Neural progenitor cell (in vitro differentiated cells): ENCODE measurements around the gene CMYA5. TPM values are rescaled to one million over a fixed set of nuclear protein-coding genes. Genes with fewer than 3 reads are reported as not detected.
A peak's percentile ranks its signal among the peaks of the same experiment; 100 is the strongest.

Source experiments
- DNase-seq: peaks from one replicate; pipeline ENCODE4 v3.0.0-alpha.2; 2016; ENCODE audit warnings: low spot score
- H2AFZ ChIP-seq: fragments of 200-600 bp; sonication (generic); replicated peaks from 2 replicates; pipeline ENCODE4 v1.6.1; 2016; ENCODE audit warnings: antibody characterized with exemption
- H3F3A ChIP-seq: fragments of 200-600 bp; sonication (generic); 2 replicates; pipeline ENCODE4 v1.6.1; 2016; ENCODE audit warnings: antibody characterized with exemption, low read depth
- H3K27ac ChIP-seq: fragments of 200-600 bp; sonication (generic); 2 replicates; pipeline ENCODE4 v1.5.1; 2016; ENCODE audit warnings: mild to moderate bottlenecking
- H3K27me3 ChIP-seq: fragments of 200-600 bp; sonication (generic); 2 replicates; pipeline ENCODE4 v1.6.1; 2016; ENCODE audit warnings: mild to moderate bottlenecking, moderate library complexity
- H3K36me3 ChIP-seq: fragments of 200-600 bp; sonication (generic); 2 replicates; pipeline ENCODE4 v1.5.1; 2016
- H3K4me1 ChIP-seq: fragments of 200-600 bp; sonication (generic); 2 replicates; pipeline ENCODE4 v1.6.1; 2016; ENCODE audit warnings: mixed run types
- H3K4me2 ChIP-seq: fragments of 200-600 bp; sonication (generic); 2 replicates; pipeline ENCODE4 v1.6.1; 2016
- H3K4me3 ChIP-seq: fragments of 200-600 bp; sonication (generic); 2 replicates; pipeline ENCODE4 v1.5.1; 2016
- H3K79me2 ChIP-seq: fragments of 200-600 bp; sonication (generic); 2 replicates; pipeline ENCODE4 v1.6.1; 2016; ENCODE audit warnings: low read depth
- H3K9ac ChIP-seq: fragments of 200-600 bp; sonication (generic); 2 replicates; pipeline ENCODE4 v1.6.1; 2016
- H3K9me3 ChIP-seq: fragments of 200-600 bp; sonication (generic); 2 replicates; pipeline ENCODE4 v1.5.1; 2016; ENCODE audit warnings: low read depth
- H4K20me1 ChIP-seq: fragments of 200-600 bp; sonication (generic); 2 replicates; pipeline ENCODE4 v1.6.1; 2016; ENCODE audit warnings: low read depth
- H3K27ac Mint-ChIP-seq: 3 replicates; pipeline ENCODE4 v1.8.0; 2021; ENCODE audit warnings: mixed read lengths
- H3K27me3 Mint-ChIP-seq: 2 replicates; pipeline ENCODE4 v1.8.0; 2022; ENCODE audit warnings: low read depth, mild to moderate bottlenecking, inconsistent platforms, moderate library complexity, mixed read lengths; ENCODE audit not compliant: insufficient read depth
- H3K36me3 Mint-ChIP-seq: 3 replicates; pipeline ENCODE4 v1.8.0; 2021; ENCODE audit warnings: mixed read lengths
- H3K4me1 Mint-ChIP-seq: 3 replicates; pipeline ENCODE4 v1.8.0; 2021; ENCODE audit warnings: mixed read lengths
- H3K4me3 Mint-ChIP-seq: 3 replicates; pipeline ENCODE4 v1.8.0; 2021; ENCODE audit warnings: mild to moderate bottlenecking, moderate library complexity, mixed read lengths
- H3K9me3 Mint-ChIP-seq: 3 replicates; pipeline ENCODE4 v1.8.0; 2020; ENCODE audit warnings: mixed read lengths
- CTCF ChIP-seq: fragments of 200-600 bp; sonication (generic); IDR thresholded peaks from 2 replicates; pipeline ENCODE4 v1.5.1; 2017; ENCODE audit warnings: antibody characterized with exemption, mild to moderate bottlenecking
- EZH2 ChIP-seq: fragments of 200-600 bp; sonication (generic); IDR thresholded peaks from 2 replicates; pipeline ENCODE4 v1.6.1; 2017; ENCODE audit warnings: antibody characterized with exemption, mild to moderate bottlenecking, moderate library complexity
- EZH2phosphoT487 ChIP-seq: fragments of 200-600 bp; sonication (generic); IDR thresholded peaks from 2 replicates; pipeline ENCODE4 v1.6.1; 2017; ENCODE audit warnings: antibody characterized with exemption
- total RNA-seq: library from RNA; depleted of rRNA; stranded (reverse); fragments of >200 nt; gene quantifications from 2 replicates; pipeline ENCODE4 v1.2.3, GENCODE V29; 2015; ENCODE audit warnings: low replicate concordance

The CMYA5 gene
- total RNA-seq, 1 donor from 2014 or later, result 3.5 TPM

- H3K79me2 ChIP-seq, result no peaks in the 10 kb centered on the region
- no peak overlapping the region for H2AFZ ChIP-seq
- Mint-ChIP-seq H3K36me3 (peaks cover 3% of the 10 kb centered on the region), H3K27me3 (no peaks in the 10 kb centered on the region), H3K4me1 (no peaks in the 10 kb centered on the region), H3K4me3 (no peak overlapping the region), H3K27ac (no peak overlapping the region), H3K9me3 (peaks cover 9% of the 10 kb centered on the region)
- H4K20me1 ChIP-seq, result no peaks in the 10 kb centered on the region
- no peaks in the 10 kb centered on the region for H3F3A ChIP-seq
- no peak overlapping the region for H3K27ac ChIP-seq
- no peaks in the 10 kb centered on the region for H3K36me3 ChIP-seq
- H3K4me3 ChIP-seq, result no peak overlapping the region
- DNase-seq, result no peak
- H3K9ac ChIP-seq, result no peak overlapping the region
- no peaks in the 10 kb centered on the region for H3K9me3 ChIP-seq
- TF ChIP-seq EZH2 (no peak), EZH2phosphoT487 (no peak), CTCF (no peak)
- H3K4me2 ChIP-seq, result no peak overlapping the region
- no peaks in the 10 kb centered on the region for H3K27me3 ChIP-seq
- no peaks in the 10 kb centered on the region for H3K4me1 ChIP-seq
Measured at GRCh38 chr5:79772651-79773050, 83.0 kb downstream of the CMYA5 start.

GRCh38 chr5:79773612-79774011 lies 84.0 kb downstream of the CMYA5 start:
- H3K79me2 ChIP-seq, result no peaks in the 10 kb centered on the region

GRCh38 chr5:79774171-79774854 lies 84.7 kb downstream of the CMYA5 start:
- H3K4me1 Mint-ChIP-seq, result no peaks in the 10 kb centered on the region
- H3K4me2 ChIP-seq, result no peak overlapping the region
- H3K36me3 Mint-ChIP-seq, result peaks cover 3% of the 10 kb centered on the region

More at GRCh38 chr5:79773612-79774011, 84.0 kb downstream of the CMYA5 start:
- H3K4me3 Mint-ChIP-seq, result no peak overlapping the region
- H3K4me1 ChIP-seq, result no peaks in the 10 kb centered on the region
- no peak overlapping the region for H3K4me3 ChIP-seq
- no peaks in the 10 kb centered on the region for H3K36me3 ChIP-seq
- peaks cover 3% of the 10 kb centered on the region for H3K36me3 Mint-ChIP-seq
- peaks cover 9% of the 10 kb centered on the region for H3K9me3 Mint-ChIP-seq
- H3K9ac ChIP-seq, result no peak overlapping the region
- no peak overlapping the region for H3K27ac Mint-ChIP-seq
- no peaks in the 10 kb centered on the region for H3F3A ChIP-seq
- H3K4me1 Mint-ChIP-seq, result no peaks in the 10 kb centered on the region
- H3K9me3 ChIP-seq, result no peaks in the 10 kb centered on the region
- no peak overlapping the region for H3K27ac ChIP-seq
- no peak overlapping the region for H2AFZ ChIP-seq
- H3K27me3 ChIP-seq, result no peaks in the 10 kb centered on the region
- H4K20me1 ChIP-seq, result no peaks in the 10 kb centered on the region
- H3K27me3 Mint-ChIP-seq, result no peaks in the 10 kb centered on the region
- no peak overlapping the region for H3K4me2 ChIP-seq
- DNase-seq, result no peak
- TF ChIP-seq EZH2phosphoT487, result no peak
- TF ChIP-seq EZH2, result no peak
- TF ChIP-seq CTCF, result no peak

More at GRCh38 chr5:79774171-79774854, 84.7 kb downstream of the CMYA5 start:
- TF ChIP-seq CTCF (peak; percentile 60), EZH2phosphoT487 (no peak), EZH2 (no peak)
- Histone ChIP-seq H3K9ac (no peak overlapping the region), H3K36me3 (no peaks in the 10 kb centered on the region), H3K79me2 (no peaks in the 10 kb centered on the region), H2AFZ (peak overlapping the region; percentile 88), H3K4me1 (no peaks in the 10 kb centered on the region), H3K27me3 (no peaks in the 10 kb centered on the region), H3K4me3 (no peak overlapping the region), H4K20me1 (no peaks in the 10 kb centered on the region), H3K9me3 (no peaks in the 10 kb centered on the region), H3K27ac (no peak overlapping the region), H3F3A (no peaks in the 10 kb centered on the region)
- Mint-ChIP-seq H3K27ac (no peak overlapping the region), H3K9me3 (peaks cover 5% of the 10 kb centered on the region), H3K4me3 (no peak overlapping the region), H3K27me3 (no peaks in the 10 kb centered on the region)
- peak; percentile 74 for DNase-seq
